Thyroid gland (tissue), 4 donors: ENCODE data around the gene AKNA.

Experiments
- CTCF ChIP-seq, 6 experiments: fragments of 200-600 bp in 3 of 6; fragments of 450-650 bp in 3 of 6; sonication (generic) in 3 of 6; IDR thresholded peaks; one replicate each; pipeline ENCODE4 v1.5.1; 2016 to 2019; ENCODE audit warnings: antibody characterized with exemption in 6 of 6, mild to moderate bottlenecking in 2 of 6, inconsistent platforms in 1 of 6, moderate library complexity in 1 of 6
- POLR2A ChIP-seq, 2 donors: fragments of 450-650 bp; IDR thresholded peaks; one replicate each; pipeline ENCODE4 v1.6.1; 2017; ENCODE audit warnings: antibody characterized with exemption in 2 of 2, mild to moderate bottlenecking in 2 of 2, moderate library complexity in 1 of 2

GRCh38 chr9:114400219-114400618 is 12.4 kb upstream of the AKNA start:
- TF ChIP-seq CTCF (IDR thresholded peaks at IDR 0.05) = no peak
- no peak for TF ChIP-seq POLR2A (IDR thresholded peaks at IDR 0.05)
